Adrenal gland (tissue), 12 donors: ENCODE measurements around the gene TEX14. TPM values are rescaled to one million over a fixed set of nuclear protein-coding genes. Genes with fewer than 3 reads are reported as not detected.

ENCODE experiments used
- DNase-seq, 7 donors: peaks; one replicate each; pipeline ENCODE4 v3.0.0-alpha.2; 2019 to 2020
- H3K27ac ChIP-seq, 5 donors: fragments of 200-600 bp; sonication (generic) in 4 of 5; 1 replicate in 3 of 5; 2 replicates in 2 of 5; pipeline versions ENCODE4 v1.5.1 to v1.8.0; 2016 to 2020; ENCODE audit warnings: mild to moderate bottlenecking in 1 of 5
- H3K27me3 ChIP-seq: fragments of 200-600 bp; 2 replicates; pipeline ENCODE4 v1.8.0; 2021
- H3K36me3 ChIP-seq, 2 donors: fragments of 200-600 bp; replicated peaks in 1 of 2; 1 replicate in 1 of 2; 2 replicates in 1 of 2; pipeline versions ENCODE4 v1.5.1 to v1.8.0; 2018 to 2022
- H3K4me1 ChIP-seq, 2 donors: fragments of 200-600 bp; replicated peaks in 1 of 2; 1 replicate in 1 of 2; 2 replicates in 1 of 2; pipeline versions ENCODE4 v1.5.1 to v1.8.0; 2018 to 2021
- H3K4me3 ChIP-seq, 4 donors: fragments of 200-600 bp; sonication (generic) in 3 of 4; one replicate each; pipeline ENCODE4 v1.5.1; 2016 to 2018
- H3K9me3 ChIP-seq, 3 donors: fragments of 200-600 bp; sonication (generic) in 1 of 3; replicated peaks in 1 of 3; 1 replicate in 2 of 3; 2 replicates in 1 of 3; pipeline versions ENCODE4 v1.5.1 to v1.8.0; 2016 to 2021
- POLR2A ChIP-seq, 2 donors: fragments of 450-650 bp; IDR thresholded peaks; one replicate each; pipeline ENCODE4 v1.6.1; 2017; ENCODE audit warnings: antibody characterized with exemption in 2 of 2, mild to moderate bottlenecking in 2 of 2, moderate library complexity in 1 of 2
- WGBS, 4 donors: extraction: QIAGEN DNeasy Blood & Tissue Kit in 2 of 4; methylation state at CpG; one replicate each; pipeline versions ENCODE4 v1.1.5 to v1.1.7; 2013 to 2017; 5-methylcytosine and 5-hydroxymethylcytosine counted together
- intact Hi-C, 2 donors: fragments of 100-400 bp; cut with DNase I; formaldehyde crosslinking; loops; one replicate each; pipeline versions ENCODE4 v1.14.1 to v1.15.0; 2022 to 2023
- polyA plus RNA-seq, 3 donors: library from polyadenylated mRNA; stranded (reverse); fragments of 200-250 nt in 2 of 3; fragments of 350-450 nt in 1 of 3; fragmentation: Illumina TruSeq in 1 of 3; extraction: RNeasy Lipid Tissue Mini Kit (QIAGEN cat#74804) in 1 of 3; gene quantifications; one replicate each; pipeline ENCODE4 v1.2.3, GENCODE V29; 2013 to 2014
- total RNA-seq, 9 donors: library from RNA; depleted of rRNA in 4 of 9; stranded (reverse); fragments of >200 nt in 4 of 9; fragments of 120-200 nt in 1 of 9; fragmentation: NEBNext Ultra II Directional in 1 of 9; extraction: Animal tissue kit (Norgen Biotek cat#: 25700) in 1 of 9; gene quantifications; one replicate each; pipeline versions ENCODE4 v1.1.0 to v1.2.4, GENCODE V29; 2013 to 2023
- TF ChIP-seq, protein P1 (sequence below), 6 experiments: fragments of 450-650 bp in 4 of 6; fragments of 200-600 bp in 2 of 6; sonication (generic) in 1 of 6; IDR thresholded peaks; 1 replicate in 5 of 6; 2 replicates in 1 of 6; pipeline versions ENCODE4 v1.5.1 to v1.8.0; 2016 to 2021; ENCODE audit warnings: antibody characterized with exemption in 6 of 6, mild to moderate bottlenecking in 2 of 6, moderate library complexity in 1 of 6
- donor health status: healthy with polysubstance abuse.
- donor health status: Bipolar disorder and iron deficiency.
- donor health status: DM: yes; HTN: yes; CAD: no.
- donor health status: DM: no; HTN: no; CAD: no.
- donor health status: DM: no; HTN: no; CAD: no.
- donor health status: DM: yes; HTN: yes; CAD: no.

TEX14 gene
- total and polyA plus RNA-seq, 12 donors, result 0.10 to 0.97 (median 0.30) TPM; not detected in 1

DNA sequence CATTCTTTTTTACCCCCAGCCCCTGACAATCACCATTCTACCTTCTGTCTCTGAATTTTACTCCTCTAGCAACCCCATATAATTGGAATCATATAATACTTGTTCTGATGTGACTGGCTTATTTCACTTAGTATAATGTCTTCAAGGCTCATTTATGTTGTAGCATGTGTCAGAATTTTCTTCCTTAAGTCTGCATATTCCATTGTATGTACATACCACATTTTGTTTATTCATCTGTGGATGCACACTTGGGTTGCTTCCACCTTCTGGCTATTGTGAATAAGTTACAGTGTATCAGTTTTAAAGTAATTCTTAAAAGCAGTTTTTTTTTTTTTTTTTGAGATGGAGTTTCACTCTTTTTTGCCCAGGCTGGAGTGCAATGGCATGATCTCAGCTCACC lies 39.1 kb upstream of the TEX14 start:
- no peak for DNase-seq
- intact Hi-C loops, result no loop called here
- Histone ChIP-seq H3K4me3 (no peak overlapping the region), H3K4me1 (no peaks in the 10 kb centered on the region), H3K36me3 (no peaks in the 10 kb centered on the region), H3K27ac (no peak overlapping the region), H3K27me3 (no peaks in the 10 kb centered on the region), H3K9me3 (no peaks in the 10 kb centered on the region)
- TF ChIP-seq, protein P1, sequence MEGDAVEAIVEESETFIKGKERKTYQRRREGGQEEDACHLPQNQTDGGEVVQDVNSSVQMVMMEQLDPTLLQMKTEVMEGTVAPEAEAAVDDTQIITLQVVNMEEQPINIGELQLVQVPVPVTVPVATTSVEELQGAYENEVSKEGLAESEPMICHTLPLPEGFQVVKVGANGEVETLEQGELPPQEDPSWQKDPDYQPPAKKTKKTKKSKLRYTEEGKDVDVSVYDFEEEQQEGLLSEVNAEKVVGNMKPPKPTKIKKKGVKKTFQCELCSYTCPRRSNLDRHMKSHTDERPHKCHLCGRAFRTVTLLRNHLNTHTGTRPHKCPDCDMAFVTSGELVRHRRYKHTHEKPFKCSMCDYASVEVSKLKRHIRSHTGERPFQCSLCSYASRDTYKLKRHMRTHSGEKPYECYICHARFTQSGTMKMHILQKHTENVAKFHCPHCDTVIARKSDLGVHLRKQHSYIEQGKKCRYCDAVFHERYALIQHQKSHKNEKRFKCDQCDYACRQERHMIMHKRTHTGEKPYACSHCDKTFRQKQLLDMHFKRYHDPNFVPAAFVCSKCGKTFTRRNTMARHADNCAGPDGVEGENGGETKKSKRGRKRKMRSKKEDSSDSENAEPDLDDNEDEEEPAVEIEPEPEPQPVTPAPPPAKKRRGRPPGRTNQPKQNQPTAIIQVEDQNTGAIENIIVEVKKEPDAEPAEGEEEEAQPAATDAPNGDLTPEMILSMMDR (IDR thresholded peaks at IDR 0.05), result no peak
- TF ChIP-seq POLR2A (IDR thresholded peaks at IDR 0.05), result no peak

DNA sequence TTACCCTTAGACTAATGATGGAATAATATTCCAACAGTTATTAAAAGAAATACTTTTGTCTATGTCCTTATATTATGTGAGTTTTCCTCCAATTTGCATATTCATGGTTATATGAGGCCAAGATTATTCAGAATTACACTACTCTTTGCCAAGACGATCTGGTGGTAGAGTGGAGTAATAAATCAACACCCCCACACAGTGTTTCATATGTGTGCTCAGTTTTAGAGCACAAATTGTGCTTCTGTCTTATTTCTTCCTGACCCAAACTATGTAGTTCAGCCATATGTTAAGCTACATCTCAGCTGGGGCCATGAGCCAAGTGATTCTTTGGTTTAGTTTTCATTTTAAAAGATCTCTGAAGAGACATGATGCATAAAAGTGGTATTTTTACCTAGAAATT lies 37.0 kb upstream of the TEX14 start:
- no peaks in the 10 kb centered on the region for H3K27me3 ChIP-seq
- no peaks in the 10 kb centered on the region for H3K9me3 ChIP-seq
- TF ChIP-seq, protein P1 (IDR thresholded peaks at IDR 0.05), result no peak
- TF ChIP-seq POLR2A (IDR thresholded peaks at IDR 0.05), result no peak
- WGBS, 4 donors, result 8 to 28% (median 21%) methylated on average over 1 of the region's 1 CpG
- no peaks in the 10 kb centered on the region for H3K4me1 ChIP-seq
- DNase-seq, result no peak
- H3K27ac ChIP-seq, result no peak overlapping the region
- no peak overlapping the region for H3K4me3 ChIP-seq
- H3K36me3 ChIP-seq, result no peaks in the 10 kb centered on the region
- intact Hi-C loops, result no loop called here

DNA sequence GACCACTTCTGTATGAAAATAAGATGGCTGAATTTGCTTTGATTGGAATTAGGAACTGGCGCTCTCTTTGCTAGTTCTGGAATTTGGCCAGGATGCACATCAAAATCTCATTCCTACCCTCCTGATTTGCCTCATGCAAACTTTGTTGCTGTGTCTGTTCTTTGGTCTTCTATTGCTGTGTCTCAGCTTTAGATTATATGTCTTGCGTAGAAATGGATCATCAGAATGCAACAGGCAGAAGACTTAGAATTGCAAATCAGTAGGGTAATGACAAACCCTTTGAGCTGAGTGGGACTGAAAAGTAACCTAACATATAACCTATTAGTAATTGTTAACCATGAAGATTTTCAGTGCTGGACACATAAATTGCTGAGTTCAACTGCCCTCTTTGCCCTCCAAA lies 30.9 kb upstream of the TEX14 start:
- H3K9me3 ChIP-seq, result no peaks in the 10 kb centered on the region
- no peaks in the 10 kb centered on the region for H3K4me1 ChIP-seq
- no peak overlapping the region for H3K4me3 ChIP-seq
- intact Hi-C loops, result no loop called here
- no peaks in the 10 kb centered on the region for H3K27me3 ChIP-seq
- no peak for DNase-seq
- H3K36me3 ChIP-seq, result no peaks in the 10 kb centered on the region
- no peak for TF ChIP-seq POLR2A (IDR thresholded peaks at IDR 0.05)
- TF ChIP-seq, protein P1 (IDR thresholded peaks at IDR 0.05), result no peak
- 97 to 100% (median 99%) methylated on average over 2 of the region's 2 CpGs for WGBS, 4 donors
- no peak overlapping the region for H3K27ac ChIP-seq

DNA sequence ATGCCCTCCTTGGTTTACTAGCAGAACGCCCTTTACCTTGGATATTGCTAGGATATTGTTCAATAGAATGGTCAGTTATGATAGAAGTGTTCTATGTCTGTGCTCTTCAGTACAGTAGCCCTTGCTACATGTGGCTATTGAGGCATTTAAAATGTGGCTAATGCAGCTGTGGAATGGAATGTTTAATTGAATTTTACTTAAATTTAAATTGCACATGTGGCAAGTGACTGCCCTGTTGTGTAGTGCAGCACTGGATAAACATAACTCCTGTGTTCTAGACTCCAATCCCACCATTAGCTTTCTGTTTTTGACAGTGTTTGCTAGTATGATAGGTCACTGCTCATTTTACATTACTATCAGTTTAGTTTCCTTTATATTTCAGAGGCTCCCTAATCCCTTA lies 30.4 kb upstream of the TEX14 start:
- Histone ChIP-seq H3K36me3 (no peaks in the 10 kb centered on the region), H3K27ac (no peak overlapping the region), H3K4me3 (no peak overlapping the region), H3K9me3 (no peaks in the 10 kb centered on the region), H3K4me1 (no peaks in the 10 kb centered on the region), H3K27me3 (no peaks in the 10 kb centered on the region)
- DNase-seq, result no peak
- intact Hi-C loops, result no loop called here
- WGBS, 4 donors, result 88 to 100% (median 92%) methylated on average over 1 of the region's 1 CpG
- TF ChIP-seq POLR2A (IDR thresholded peaks at IDR 0.05), result no peak
- TF ChIP-seq, protein P1 (IDR thresholded peaks at IDR 0.05), result no peak
